GM12874 (cell line): ENCODE results near the gene ZNHIT6.

Experiments used
- TF ChIP-seq, protein P1 (sequence below): IDR thresholded peaks from 2 replicates; pipeline ENCODE4 v1.5.1; 2011; ENCODE audit warnings: low read depth, mild to moderate bottlenecking, control low read depth, low read length, moderate library complexity; ENCODE audit not compliant: insufficient read depth

Gene ZNHIT6

GRCh38 chr1:85626818-85627217 lies 81.4 kb downstream of the ZNHIT6 start:
- TF ChIP-seq, protein P1, sequence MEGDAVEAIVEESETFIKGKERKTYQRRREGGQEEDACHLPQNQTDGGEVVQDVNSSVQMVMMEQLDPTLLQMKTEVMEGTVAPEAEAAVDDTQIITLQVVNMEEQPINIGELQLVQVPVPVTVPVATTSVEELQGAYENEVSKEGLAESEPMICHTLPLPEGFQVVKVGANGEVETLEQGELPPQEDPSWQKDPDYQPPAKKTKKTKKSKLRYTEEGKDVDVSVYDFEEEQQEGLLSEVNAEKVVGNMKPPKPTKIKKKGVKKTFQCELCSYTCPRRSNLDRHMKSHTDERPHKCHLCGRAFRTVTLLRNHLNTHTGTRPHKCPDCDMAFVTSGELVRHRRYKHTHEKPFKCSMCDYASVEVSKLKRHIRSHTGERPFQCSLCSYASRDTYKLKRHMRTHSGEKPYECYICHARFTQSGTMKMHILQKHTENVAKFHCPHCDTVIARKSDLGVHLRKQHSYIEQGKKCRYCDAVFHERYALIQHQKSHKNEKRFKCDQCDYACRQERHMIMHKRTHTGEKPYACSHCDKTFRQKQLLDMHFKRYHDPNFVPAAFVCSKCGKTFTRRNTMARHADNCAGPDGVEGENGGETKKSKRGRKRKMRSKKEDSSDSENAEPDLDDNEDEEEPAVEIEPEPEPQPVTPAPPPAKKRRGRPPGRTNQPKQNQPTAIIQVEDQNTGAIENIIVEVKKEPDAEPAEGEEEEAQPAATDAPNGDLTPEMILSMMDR: no peak

DNA sequence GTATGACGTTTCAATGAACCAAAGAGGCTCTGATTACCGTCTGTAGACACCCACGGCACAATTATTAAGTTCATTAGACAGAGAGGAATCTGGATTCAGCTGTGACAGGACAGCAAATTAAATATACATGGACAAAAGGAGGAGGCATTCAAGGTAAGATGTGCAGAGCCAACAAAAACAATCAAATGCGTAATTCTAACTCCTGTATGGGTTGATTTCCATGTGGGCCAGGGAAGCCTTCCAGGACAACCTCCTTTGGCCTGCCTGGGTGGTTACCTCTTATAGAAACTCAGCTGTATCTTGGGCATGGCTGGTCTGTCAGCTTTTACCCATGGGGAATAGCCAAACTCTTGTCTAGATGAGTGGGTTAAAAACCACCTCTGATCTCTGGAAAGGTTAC lies 83.9 kb downstream of the ZNHIT6 start:
- TF ChIP-seq, protein P1: no peak

DNA sequence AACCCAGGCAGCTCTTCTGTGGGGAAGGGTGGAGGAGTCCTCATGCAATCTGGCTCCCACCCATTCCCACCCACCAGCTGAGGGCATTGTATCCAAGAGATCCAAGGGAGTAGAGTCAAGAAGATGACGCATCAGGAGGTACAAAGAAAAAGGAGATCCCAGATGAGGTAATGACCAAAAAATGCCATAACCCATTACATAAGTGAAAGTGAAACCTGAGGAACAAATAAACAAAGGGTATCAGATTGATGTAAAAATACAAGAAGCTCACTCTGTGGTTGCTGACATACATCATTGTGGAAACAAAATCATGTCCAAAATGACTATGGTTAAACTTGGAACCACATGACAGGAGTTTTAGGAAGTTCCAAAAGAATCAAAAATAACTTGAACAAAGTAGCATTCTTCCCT lies 85.2 kb downstream of the ZNHIT6 start:
- TF ChIP-seq, protein P1: no peak

DNA sequence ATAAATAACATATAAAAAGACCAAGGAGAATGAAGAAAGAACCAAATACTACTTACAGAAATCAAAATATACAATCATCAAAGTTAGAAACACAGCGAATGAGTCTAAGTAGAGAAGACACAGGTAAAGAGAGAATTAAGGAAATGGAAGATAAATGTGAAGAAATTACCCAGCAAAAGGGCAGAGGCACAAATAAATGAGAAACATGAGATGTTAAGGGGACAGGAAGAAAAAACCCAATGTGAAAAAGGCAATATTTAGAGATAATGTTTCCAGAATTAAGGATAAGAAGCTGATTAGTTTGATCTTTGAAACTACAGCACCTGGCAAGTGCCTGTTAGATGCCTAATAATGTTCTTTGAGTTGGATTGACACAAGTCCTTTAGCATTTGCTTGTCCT lies 86.8 kb downstream of the ZNHIT6 start:
- TF ChIP-seq, protein P1: no peak

DNA sequence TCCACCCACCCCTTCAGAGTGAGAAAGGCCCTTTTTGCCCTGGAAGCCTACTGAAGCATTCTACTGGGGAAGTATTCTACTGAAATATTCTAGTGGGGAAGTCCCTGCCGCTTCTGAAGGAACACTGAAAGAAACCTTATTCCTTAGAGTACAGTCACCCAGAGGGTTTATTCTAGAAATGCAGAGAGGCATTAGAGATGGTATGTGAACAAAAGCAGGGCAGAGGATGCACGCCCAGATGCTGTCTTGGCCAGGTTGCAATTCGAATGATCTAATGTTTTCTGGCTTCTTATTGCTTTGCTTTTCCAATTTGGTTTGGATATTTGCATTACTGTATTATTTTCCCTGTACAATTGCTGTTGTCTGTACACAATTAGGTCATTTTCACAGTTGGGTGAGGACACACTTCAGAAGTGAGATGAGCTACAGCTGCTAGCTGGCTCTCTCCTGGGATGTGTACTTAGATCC lies 90.6 kb downstream of the ZNHIT6 start:
- TF ChIP-seq, protein P1: no peak

GRCh38 chr1:85616736-85617135 lies 91.5 kb downstream of the ZNHIT6 start:
- TF ChIP-seq, protein P1: no peak

- TF ChIP-seq, protein P1: no peak
These were observed 91.9 kb downstream of the ZNHIT6 start for GRCh38 chr1:85616364-85616705.
